Metanephros (tissue), 1 donor: ENCODE data around the gene UGT1A10. TPM values are rescaled to one million over a fixed set of nuclear protein-coding genes. Genes with fewer than 3 reads are reported as not detected.

Experiments used
- total RNA-seq: library from RNA; depleted of rRNA; stranded (reverse); fragments of >200 nt; gene quantifications from one replicate; pipeline ENCODE4 v1.2.3, GENCODE V29; 2014

UGT1A10 gene
- total RNA-seq, result not detected

GRCh38 chr2:233636306-233636705, at the start of gene UGT1A10:
Gene UGT1A10 (plus strand): TSS chr2:233636448. CDS start chr2:233636523, 75 bp downstream.

GRCh38 chr2:233617476-233617875, 18.8 kb upstream of the UGT1A10 start, which contains the start of gene UGT1A8:
Gene UGT1A8 (plus strand): TSS chr2:233617633. CDS start chr2:233617708, 75 bp downstream.

GRCh38 chr2:233671290-233672161, 35.3 kb downstream of the UGT1A10 start, which contains the start of gene UGT1A9:
Gene UGT1A9 (plus strand): TSS chr2:233671898. CDS start chr2:233671935, 37 bp downstream.

DNA sequence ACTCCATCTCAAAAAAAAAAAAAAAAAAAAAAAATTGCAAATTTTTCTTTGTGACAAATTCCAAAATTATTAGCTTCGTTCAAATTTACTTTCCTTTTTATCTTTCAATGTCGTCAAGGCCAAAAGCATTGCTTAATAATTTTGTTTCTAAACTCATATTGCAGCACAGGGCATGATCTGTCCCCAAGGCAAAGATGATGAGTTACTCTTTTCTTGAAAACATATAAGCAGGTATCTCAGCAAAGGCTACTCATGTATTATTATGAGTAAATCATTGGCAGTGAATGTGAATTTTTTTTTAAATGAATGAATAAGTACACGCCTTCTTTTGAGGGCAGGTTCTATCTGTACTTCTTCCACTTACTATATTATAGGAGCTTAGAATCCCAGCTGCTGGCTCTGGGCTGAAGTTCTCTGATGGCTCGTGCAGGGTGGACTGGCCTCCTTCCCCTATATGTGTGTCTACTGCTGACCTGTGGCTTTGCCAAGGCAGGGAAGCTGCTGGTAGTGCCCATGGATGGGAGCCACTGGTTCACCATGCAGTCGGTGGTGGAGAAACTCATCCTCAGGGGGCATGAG, 45.4 kb downstream of the UGT1A10 start, which contains the start of gene UGT1A7:
Gene UGT1A7 (plus strand): TSS at position 381 of the 579 bp plus-strand sequence. CDS start 37 bp downstream, at position 418.

DNA sequence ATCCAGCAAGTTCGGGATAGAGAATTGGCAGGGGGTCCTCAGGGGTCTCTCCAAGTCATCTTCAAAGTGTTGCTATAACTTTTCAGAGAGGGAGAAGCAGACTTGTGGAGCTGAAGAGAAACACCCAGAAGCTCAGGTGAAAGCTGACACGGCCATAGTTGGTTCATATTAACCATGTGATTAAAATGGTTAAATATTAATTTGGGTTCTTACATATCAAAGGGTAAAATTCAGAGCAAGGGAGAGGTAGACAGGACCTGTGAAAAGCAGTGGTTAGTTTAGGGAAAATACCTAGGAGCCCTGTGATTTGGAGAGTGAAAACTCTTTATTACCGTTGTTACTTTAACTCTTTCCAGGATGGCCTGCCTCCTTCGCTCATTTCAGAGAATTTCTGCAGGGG, 56.4 kb downstream of the UGT1A10 start, which contains the start of gene UGT1A6:
Gene UGT1A6 (plus strand): TSS at position 243 of the 400 bp plus-strand sequence. CDS start 115 bp downstream, at position 358.

DNA sequence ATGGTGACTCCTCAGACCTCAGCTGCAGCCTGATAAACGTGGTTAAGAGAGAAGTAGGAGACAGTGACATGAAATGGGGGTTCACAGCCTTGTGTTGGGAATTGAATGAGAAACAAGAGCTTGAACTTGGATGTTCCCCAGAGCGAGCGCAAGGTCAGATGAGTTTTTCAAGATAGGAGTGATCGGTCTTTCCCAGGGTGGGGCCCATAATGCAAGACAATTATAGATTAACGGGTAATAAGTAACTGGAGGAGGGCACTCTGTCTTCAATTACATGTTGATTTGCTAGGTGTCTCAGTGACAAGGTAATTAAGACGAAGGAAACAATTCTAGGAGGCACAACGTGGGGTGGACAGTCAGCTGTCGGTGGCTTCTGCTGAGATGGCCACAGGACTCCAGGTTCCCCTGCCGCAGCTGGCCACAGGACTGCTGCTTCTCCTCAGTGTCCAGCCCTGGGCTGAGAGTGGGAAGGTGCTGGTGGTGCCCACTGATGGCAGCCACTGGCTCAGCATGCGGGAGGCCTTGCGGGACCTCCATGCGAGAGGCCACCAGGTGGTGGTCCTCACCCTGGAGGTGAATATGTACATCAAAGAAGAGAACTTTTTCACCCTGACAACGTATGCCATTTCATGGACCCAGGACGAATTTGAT, 76.5 kb downstream of the UGT1A10 start, which contains the start of gene UGT1A5:
Gene UGT1A5 (plus strand): TSS at position 297 of the 651 bp plus-strand sequence. CDS start 85 bp downstream, at position 382.

GRCh38 chr2:233718552-233718951, 82.3 kb downstream of the UGT1A10 start, which contains the start of gene UGT1A4:
Gene UGT1A4 (plus strand): TSS chr2:233718736. CDS start chr2:233718821, 85 bp downstream.

GRCh38 chr2:233728723-233729301, 92.6 kb downstream of the UGT1A10 start, which contains the start of gene UGT1A3:
Gene UGT1A3 (plus strand): TSS chr2:233729042. CDS start chr2:233729127, 85 bp downstream.

GRCh38 chr2:233760043-233760442, 123.8 kb downstream of the UGT1A10 start, which contains the start of gene UGT1A1:
Gene UGT1A1 (plus strand): TSS chr2:233760270. CDS start chr2:233760288, 18 bp downstream.

DNA sequence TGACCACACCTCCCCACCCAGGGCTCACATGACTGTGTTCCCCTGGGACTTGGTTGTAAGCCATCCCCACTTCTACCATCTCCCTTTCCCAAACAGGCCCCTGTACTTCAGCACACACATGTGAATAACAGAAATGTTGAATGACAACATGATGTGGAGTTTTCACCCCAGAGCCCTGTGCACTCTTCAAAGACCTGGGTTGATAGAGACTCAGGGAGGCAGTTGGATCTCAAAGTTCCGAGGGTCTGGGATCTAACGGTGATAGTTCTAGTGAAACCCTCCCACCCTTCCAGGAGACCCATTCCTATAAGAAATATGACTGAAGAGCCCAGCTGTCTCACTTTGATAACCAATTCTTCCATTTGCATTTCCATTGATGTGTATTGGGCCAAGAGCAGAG, 141.8 kb downstream of the UGT1A10 start, which contains the start of gene MROH2A:
Gene MROH2A (plus strand): TSS at position 301 of the 400 bp plus-strand sequence. CDS start 1,029 bp downstream, outside the sequence.

Other genes with a start within 250 kb of the UGT1A10 start
- gene USP40, start 69.7 kb upstream of the UGT1A10 start, total RNA-seq, result 54.5 TPM
- not detected for gene UGT1A8, start 18.8 kb upstream of the UGT1A10 start, total RNA-seq
- 1.4 TPM for gene UGT1A9, start 35.5 kb downstream of the UGT1A10 start, total RNA-seq
- gene UGT1A7, start 45.5 kb downstream of the UGT1A10 start, total RNA-seq, result not detected
- 3.4 TPM for gene UGT1A6, start 56.4 kb downstream of the UGT1A10 start, total RNA-seq
- not detected for gene UGT1A5, start 76.5 kb downstream of the UGT1A10 start, total RNA-seq
- 0.29 TPM for gene UGT1A4, start 82.3 kb downstream of the UGT1A10 start, total RNA-seq
- not detected for gene UGT1A3, start 92.6 kb downstream of the UGT1A10 start, total RNA-seq
- 0.18 TPM for gene UGT1A1, start 123.8 kb downstream of the UGT1A10 start, total RNA-seq
- 0.53 TPM for gene MROH2A, start 141.9 kb downstream of the UGT1A10 start, total RNA-seq
- gene HJURP, start 218.1 kb downstream of the UGT1A10 start, total RNA-seq, result 13.3 TPM